ENCODE measurements around the gene ITPRID1.

Gene ITPRID1

DNA sequence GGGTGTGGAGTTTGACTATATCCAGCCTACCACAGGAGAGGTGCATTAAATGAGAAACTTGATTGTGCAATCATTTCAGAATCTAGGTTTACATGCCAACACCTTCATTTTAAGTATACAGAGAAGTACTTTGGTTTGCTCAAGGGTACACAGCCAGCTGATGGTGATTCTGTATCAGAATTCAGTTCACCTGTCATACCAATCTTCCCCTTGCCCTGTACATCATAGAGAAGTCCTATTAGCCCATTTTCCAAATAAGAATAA lies 138.1 kb downstream of the ITPRID1 start:
- TF ChIP-seq YY1 (IDR thresholded peaks at IDR 0.05; ENCODE audit: low read depth) (no peak), CREB1 (IDR thresholded peaks at IDR 0.05; ENCODE audit: low read depth) (no peak), EP300 (IDR thresholded peaks at IDR 0.05; ENCODE audit: borderline replicate concordance) (no peak), EGR1 (IDR thresholded peaks at IDR 0.05) (no peak), RAD21 (IDR thresholded peaks at IDR 0.05; ENCODE audit: low read depth) (no peak), TEAD4 (IDR thresholded peaks at IDR 0.05) (no peak), FOXM1 (IDR thresholded peaks at IDR 0.05; ENCODE audit: borderline replicate concordance, low read depth) (no peak), CEBPB (IDR thresholded peaks at IDR 0.05) (no peak), ZBTB7A (IDR thresholded peaks at IDR 0.05; ENCODE audit: low read depth) (no peak)
- TF ChIP-seq, protein P1, sequence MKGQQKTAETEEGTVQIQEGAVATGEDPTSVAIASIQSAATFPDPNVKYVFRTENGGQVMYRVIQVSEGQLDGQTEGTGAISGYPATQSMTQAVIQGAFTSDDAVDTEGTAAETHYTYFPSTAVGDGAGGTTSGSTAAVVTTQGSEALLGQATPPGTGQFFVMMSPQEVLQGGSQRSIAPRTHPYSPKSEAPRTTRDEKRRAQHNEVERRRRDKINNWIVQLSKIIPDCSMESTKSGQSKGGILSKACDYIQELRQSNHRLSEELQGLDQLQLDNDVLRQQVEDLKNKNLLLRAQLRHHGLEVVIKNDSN (IDR thresholded peaks at IDR 0.05): no peak
- TF ChIP-seq, protein P2, sequence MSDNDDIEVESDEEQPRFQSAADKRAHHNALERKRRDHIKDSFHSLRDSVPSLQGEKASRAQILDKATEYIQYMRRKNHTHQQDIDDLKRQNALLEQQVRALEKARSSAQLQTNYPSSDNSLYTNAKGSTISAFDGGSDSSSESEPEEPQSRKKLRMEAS (IDR thresholded peaks at IDR 0.05): no peak
- TF ChIP-seq, protein P3, sequence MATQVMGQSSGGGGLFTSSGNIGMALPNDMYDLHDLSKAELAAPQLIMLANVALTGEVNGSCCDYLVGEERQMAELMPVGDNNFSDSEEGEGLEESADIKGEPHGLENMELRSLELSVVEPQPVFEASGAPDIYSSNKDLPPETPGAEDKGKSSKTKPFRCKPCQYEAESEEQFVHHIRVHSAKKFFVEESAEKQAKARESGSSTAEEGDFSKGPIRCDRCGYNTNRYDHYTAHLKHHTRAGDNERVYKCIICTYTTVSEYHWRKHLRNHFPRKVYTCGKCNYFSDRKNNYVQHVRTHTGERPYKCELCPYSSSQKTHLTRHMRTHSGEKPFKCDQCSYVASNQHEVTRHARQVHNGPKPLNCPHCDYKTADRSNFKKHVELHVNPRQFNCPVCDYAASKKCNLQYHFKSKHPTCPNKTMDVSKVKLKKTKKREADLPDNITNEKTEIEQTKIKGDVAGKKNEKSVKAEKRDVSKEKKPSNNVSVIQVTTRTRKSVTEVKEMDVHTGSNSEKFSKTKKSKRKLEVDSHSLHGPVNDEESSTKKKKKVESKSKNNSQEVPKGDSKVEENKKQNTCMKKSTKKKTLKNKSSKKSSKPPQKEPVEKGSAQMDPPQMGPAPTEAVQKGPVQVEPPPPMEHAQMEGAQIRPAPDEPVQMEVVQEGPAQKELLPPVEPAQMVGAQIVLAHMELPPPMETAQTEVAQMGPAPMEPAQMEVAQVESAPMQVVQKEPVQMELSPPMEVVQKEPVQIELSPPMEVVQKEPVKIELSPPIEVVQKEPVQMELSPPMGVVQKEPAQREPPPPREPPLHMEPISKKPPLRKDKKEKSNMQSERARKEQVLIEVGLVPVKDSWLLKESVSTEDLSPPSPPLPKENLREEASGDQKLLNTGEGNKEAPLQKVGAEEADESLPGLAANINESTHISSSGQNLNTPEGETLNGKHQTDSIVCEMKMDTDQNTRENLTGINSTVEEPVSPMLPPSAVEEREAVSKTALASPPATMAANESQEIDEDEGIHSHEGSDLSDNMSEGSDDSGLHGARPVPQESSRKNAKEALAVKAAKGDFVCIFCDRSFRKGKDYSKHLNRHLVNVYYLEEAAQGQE (IDR thresholded peaks at IDR 0.05; ENCODE audit: low read depth): no peak

DNA sequence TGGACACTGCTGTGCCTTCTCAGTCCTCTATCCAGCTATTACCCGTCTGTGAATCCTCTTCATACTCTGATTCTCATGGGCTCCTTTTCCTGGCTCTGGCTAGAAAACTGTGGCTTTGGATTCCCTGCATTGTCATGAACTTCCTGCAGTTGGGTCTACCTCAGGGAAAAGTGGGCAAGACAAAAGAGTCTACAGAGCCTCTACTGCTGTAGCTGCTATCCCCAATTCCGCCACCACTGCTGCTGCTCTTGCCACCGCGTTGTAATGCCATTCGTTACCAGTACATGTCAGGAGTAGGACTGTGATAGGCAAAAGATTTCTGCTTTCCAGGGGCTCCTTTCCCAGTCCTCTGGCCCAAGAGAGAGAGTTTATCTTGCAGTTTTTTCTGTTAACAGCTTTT lies 149.2 kb downstream of the ITPRID1 start:
- TF ChIP-seq CREB1 (IDR thresholded peaks at IDR 0.05; ENCODE audit: low read depth) (no peak), RAD21 (IDR thresholded peaks at IDR 0.05; ENCODE audit: low read depth) (no peak), CEBPB (IDR thresholded peaks at IDR 0.05) (no peak), ZBTB7A (IDR thresholded peaks at IDR 0.05; ENCODE audit: low read depth) (no peak), TEAD4 (IDR thresholded peaks at IDR 0.05) (no peak), FOXM1 (IDR thresholded peaks at IDR 0.05; ENCODE audit: borderline replicate concordance, low read depth) (no peak), NFIC (IDR thresholded peaks at IDR 0.05) (no peak), TCF12 (IDR thresholded peaks at IDR 0.05; ENCODE audit: low read depth) (no peak), EP300 (IDR thresholded peaks at IDR 0.05; ENCODE audit: borderline replicate concordance) (no peak), TAF1 (IDR thresholded peaks at IDR 0.05; ENCODE audit: low read depth) (no peak)
- TF ChIP-seq, protein P3 (IDR thresholded peaks at IDR 0.05; ENCODE audit: low read depth): no peak
- TF ChIP-seq, protein P2 (IDR thresholded peaks at IDR 0.05): no peak
- TF ChIP-seq, protein P1 (IDR thresholded peaks at IDR 0.05): no peak

DNA sequence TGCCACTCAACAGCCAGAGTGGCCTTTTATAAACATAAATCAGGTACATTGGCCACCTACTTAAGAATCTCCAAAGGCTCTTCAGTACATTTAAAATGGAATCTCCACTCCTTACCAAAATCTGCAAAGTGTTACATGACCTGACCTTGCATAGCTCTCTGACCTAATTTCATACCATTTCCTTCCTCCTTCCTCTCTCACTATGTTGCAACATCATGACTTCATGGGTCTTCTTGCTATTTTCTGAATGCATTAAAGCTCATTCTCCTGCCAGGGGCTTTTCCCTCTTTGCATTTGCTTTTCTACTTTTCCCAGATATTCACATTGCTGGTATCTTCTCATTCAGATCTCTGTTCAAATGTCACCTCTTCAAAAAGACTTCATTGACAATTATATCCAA lies 151.0 kb downstream of the ITPRID1 start:
- no peak for TF ChIP-seq ZBTB7A (IDR thresholded peaks at IDR 0.05; ENCODE audit: low read depth)
- no peak for TF ChIP-seq FOXM1 (IDR thresholded peaks at IDR 0.05; ENCODE audit: borderline replicate concordance, low read depth)
- TF ChIP-seq, protein P2 (IDR thresholded peaks at IDR 0.05): no peak
- no peak for TF ChIP-seq CREB1 (IDR thresholded peaks at IDR 0.05; ENCODE audit: low read depth)
- no peak for TF ChIP-seq EP300 (IDR thresholded peaks at IDR 0.05; ENCODE audit: borderline replicate concordance)
- no peak for TF ChIP-seq YY1 (IDR thresholded peaks at IDR 0.05; ENCODE audit: low read depth)
- TF ChIP-seq, protein P1 (IDR thresholded peaks at IDR 0.05): no peak
- TF ChIP-seq RAD21 (IDR thresholded peaks at IDR 0.05; ENCODE audit: low read depth): no peak

DNA sequence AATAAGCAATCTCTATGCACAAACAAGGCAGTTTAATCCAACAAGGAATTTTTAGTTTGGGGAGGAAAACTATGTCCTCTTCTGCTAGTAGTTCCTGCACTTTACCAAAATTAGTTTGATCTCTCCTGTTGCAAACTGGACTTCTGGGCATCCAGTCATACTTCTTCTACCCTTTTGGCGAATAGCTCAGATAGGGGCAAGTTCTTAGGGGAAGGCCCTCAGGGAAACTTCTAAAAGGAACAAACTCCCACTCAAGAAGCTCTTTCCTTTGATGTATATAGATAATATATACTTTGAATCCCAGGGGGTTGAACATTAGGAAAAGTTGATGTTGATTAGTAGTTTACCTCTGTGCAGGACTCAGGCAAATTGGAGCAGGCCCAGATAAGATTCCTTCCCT lies 151.7 kb downstream of the ITPRID1 start:
- TF ChIP-seq FOXM1 (IDR thresholded peaks at IDR 0.05; ENCODE audit: borderline replicate concordance, low read depth) (no peak), EP300 (IDR thresholded peaks at IDR 0.05; ENCODE audit: borderline replicate concordance) (no peak), CREB1 (IDR thresholded peaks at IDR 0.05; ENCODE audit: low read depth) (no peak), TAF1 (IDR thresholded peaks at IDR 0.05; ENCODE audit: low read depth) (no peak), YY1 (IDR thresholded peaks at IDR 0.05; ENCODE audit: low read depth) (no peak), RAD21 (IDR thresholded peaks at IDR 0.05; ENCODE audit: low read depth) (no peak), TEAD4 (IDR thresholded peaks at IDR 0.05) (no peak)
- TF ChIP-seq, protein P3 (IDR thresholded peaks at IDR 0.05; ENCODE audit: low read depth): no peak
- TF ChIP-seq, protein P1 (IDR thresholded peaks at IDR 0.05): no peak
